HG02973 (cell line): Measurements from ENCODE around the gene TMPRSS13.

Experiments used
- ATAC-seq: cut with Tn5 transposase; IDR thresholded peaks from one replicate; pipeline ENCODE4 v1.9.1; 2021; ENCODE audit warnings: moderate library complexity; ENCODE audit not compliant: unreplicated experiment

The TMPRSS13 gene

GRCh38 chr11:117900121-117900648 is 29.0 kb downstream of the TMPRSS13 start:
- peak; percentile 67 for ATAC-seq

DNA sequence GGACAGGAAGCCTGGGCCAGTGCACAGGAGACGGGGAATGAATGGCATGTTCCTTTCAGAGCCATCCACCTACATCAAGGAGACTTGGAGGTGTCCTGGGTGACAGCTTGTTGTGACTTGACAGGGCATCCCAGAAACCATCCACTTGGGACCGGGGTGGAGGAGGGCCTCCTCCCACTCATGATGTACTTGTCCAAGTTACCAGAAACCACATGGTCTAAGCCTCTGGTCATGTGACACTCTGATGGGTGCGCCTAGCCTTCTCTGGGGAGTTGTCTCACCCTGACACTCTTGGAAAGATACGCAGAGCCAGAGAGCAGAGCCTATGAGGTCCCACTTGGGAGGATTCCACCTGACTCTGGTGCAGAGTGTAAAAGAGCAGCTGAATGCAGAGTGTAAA is 31.1 kb downstream of the TMPRSS13 start:
- ATAC-seq = no peak

- ATAC-seq = no peak
These were observed 36.6 kb downstream of the TMPRSS13 start for GRCh38 chr11:117892651-117893050.

DNA sequence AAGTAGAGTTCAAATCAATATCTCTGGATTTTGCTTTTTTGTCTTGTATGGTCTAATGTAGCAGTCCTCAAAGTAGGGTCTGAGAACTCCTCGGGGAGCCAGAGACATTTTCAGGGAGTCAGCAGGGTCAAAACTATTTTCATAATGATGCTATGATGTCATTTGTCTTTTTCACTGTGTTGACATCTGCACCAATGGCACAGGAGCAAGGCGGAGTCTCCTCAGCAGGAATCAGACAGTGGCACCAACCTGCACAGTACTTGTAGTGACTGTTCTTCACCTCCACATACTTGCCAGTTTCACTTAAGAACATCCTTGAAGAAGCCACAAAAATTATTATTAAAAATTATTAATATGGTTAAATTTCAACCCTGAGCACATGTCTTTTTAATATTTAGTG is 37.8 kb downstream of the TMPRSS13 start:
- no peak for ATAC-seq

DNA sequence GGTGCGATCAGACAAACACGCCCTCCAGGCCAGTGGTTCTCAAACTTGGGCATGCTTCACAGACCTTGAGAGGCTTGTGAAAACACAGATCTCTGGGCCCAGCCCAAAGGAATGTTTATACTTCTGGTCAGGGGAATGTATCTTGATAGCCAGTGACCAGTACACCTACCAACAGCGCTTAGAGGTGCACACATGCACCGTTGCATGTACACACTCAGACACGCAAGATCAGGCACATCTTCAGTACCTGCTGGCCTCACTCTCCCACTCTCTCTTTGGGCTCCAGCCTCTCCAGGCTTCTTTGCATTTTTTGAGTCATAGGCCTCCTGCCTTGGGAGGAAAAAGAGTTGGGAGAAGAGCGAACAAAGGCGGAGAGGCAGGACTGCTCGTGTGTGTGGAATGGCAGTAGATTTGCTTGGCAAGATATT is 41.0 kb downstream of the TMPRSS13 start:
- no peak for ATAC-seq

DNA sequence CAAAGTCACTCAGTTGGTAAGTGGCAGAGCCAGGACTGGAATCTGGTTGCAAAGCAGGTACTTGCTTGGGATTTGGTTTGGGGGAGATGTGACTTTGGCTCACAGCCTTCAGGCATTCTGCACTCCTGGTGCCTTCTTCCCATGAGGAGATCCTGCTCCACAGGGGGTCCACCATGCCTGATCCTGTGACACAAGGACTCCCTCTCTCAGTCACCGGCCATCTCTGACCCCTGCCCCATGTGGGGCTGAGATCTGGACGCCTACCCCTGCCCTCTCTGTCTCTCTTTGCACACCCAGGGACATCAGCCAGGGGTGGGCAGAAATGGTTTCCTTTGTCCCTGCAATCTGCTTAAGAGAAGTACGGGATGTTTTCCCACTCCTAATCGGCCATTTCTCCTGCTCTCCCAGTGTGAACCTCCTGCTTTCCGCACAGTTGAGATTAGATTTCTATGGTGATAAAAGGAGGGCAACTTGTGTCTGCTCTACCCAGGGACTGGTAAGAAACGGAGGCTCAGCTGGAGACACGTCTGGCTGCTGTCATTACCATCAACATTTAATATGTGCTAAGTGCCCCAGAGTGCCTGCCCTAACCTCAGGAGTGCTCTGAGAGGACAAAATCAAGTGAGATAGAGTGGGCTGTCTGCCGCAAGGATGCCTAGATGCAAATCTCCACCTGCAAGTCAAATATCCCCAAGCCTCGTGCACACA is 41.6 kb downstream of the TMPRSS13 start:
- ATAC-seq = no peak

DNA sequence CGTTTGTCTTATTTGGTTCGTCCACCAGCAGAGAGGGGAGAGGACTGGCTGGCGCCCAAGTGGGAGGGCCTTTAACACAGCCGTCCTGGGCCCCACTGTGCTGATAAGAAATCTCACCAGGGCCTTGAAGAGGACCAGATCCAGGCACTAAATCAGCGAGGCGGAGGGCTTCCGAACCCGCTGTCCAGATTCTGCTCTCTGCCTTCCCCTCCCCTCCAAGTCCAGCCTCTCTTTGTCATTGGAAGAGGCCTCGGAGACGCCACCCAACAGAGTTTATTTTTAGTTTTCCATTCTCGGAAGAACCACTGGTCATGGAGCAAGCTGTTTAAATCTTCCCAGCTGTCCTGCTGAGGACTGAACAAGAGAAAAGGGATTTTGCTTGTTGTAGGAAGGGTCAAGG is 43.4 kb downstream of the TMPRSS13 start:
- no peak for ATAC-seq

- no peak for ATAC-seq
These were observed 44.2 kb downstream of the TMPRSS13 start for GRCh38 chr11:117884994-117885393.

GRCh38 chr11:117883063-117883462 is 46.1 kb downstream of the TMPRSS13 start:
- ATAC-seq = no peak

GRCh38 chr11:117882311-117882905 is 46.8 kb downstream of the TMPRSS13 start:
- no peak for ATAC-seq

GRCh38 chr11:117881217-117881616 is 48.0 kb downstream of the TMPRSS13 start:
- no peak for ATAC-seq

- ATAC-seq = no peak
These were observed 49.4 kb downstream of the TMPRSS13 start for GRCh38 chr11:117879516-117880480.

DNA sequence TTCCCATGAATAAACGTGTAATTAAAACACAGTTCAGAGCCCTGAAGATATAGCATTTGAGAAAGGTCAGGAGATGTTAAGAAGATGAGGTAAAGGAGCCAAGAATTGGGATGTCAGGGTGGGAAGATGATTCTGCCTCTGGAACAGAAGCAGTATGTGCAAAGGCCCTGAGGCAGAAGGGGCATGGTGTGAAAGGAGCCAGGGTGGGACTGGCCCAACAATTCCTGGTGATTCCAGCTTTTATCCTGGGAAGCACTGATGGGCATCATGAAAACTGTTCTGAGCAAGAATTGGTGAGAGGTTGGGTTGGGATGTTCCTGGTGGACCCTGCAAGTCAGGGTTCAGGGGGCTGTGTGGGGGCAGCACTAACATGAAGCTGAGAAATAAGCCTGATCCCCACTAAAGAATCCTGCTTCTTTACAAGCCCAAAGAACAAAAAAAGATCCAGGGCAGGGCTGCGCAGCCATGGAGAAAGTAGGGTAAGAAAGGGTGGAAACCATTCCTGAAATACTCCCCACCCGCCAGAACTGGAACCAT is 50.2 kb downstream of the TMPRSS13 start:
- ATAC-seq = no peak

DNA sequence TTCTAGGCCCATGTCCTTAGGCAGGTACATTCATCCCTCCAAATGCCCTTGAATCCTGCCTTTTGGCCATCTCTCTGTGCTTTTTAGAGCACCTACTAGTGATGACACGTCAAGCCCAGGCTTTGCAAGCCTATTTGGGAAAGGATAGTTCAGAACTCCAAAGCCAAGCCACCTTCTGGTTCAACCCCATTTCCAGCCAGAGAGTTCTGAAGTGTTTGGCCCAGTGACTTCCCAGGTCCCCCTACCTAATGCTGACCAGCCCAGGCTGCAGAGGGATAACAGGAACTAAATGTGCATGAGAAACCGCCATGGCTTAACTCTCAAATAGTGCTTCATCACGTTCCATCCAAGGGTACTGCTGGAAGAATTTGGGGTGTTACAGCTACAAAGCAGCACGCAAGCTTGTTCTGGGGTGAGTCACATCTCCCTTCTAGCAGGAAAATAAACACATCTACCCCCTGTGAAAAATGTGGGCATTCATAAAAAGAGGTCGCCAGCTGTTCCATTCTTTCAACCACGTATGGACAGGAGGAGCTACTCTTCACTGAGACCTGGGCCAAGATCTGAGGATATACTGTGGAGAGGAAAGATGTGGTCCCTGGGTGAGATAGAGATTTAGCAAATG is 50.8 kb downstream of the TMPRSS13 start:
- ATAC-seq = no peak

DNA sequence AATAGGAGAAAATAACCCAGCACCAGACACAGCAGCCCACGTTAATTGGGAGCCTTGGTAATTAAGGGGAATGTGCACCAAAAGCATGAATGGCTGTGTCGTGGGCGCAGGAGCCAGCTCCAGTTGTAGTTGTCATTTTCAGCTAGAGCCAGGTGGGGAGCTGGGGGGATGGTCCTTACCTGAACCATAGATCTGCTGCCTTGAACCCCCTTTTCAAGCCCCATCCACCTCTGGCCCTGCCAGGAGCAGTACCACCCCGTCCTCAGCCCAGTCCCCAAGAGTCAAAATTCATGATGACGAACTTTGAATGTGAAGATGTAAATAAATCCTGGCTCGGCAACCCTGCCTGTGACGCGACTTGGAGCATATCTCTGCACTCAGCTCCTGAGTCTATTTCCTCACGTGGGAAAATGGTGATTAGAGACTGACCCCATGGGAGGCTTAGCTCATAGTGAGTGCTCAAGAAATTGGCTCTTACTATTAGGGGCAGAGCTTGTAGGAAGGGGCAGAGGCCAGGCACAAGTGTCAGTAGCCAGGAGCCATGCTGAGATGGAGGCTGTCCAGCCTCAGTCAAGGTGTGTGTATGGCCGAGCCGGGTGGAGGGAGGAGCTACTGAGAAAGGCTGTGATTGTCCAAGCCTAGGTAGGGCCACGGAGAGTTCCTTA is 52.0 kb downstream of the TMPRSS13 start:
- ATAC-seq = no peak

DNA sequence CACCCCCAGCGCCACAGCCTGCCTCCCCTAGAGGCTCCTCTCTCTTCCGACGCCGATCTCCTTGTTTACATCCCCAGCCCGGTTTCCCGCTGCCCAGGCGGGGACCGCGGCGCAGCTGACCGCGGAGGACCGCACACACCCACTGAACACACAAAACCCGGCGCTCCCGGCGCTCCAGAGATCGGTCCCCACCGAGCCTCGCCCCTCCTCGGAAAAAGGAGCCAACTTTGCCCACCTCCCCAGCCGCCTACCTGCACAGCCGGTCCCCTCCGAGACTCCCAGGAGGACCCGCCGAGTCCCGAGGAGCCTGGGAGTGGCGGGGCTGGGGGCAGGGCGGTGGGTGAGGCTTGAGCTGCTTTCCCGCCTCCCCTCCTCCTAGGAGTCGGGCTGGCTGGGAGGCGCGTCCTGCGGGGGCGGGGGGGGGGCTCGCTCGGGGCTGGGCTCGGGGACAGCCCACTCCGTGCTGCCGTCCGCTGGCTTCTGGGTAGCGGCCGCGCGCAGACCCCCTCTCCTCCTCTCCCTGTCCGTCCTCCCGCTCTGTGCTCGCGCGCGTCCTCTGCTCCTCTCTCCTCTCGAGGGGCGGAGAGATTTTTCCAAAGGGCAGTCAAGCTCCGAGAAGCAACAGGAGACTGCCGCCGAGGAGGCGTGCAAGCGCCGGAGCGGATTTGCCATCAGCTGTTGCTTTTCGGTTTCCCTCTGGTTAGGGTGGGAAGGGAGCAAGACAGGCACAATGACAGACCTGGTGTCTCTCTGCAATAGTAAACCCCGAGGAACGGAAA is 52.7 kb downstream of the TMPRSS13 start, which contains the start of gene FXYD6:
Gene FXYD6, minus strand, starts transcription at position 318 of the 779 bp plus-strand sequence. CDS start 33,882 bp downstream, outside the sequence.
- no peak for ATAC-seq

DNA sequence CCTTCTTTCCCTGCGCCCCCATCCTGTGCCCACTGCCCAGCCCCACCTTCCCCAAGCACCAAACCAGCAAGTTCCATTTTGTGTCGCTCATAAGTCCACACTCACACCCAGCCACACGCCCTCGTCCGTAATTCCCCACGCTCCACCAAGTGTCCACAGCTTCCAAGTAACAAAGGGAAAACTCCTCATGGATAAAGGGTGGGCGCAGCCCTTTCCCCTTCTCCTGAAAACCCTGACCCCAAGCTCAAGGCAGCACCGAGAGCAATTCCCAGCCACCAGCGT is 53.2 kb downstream of the TMPRSS13 start:
- no peak for ATAC-seq

- no peak for ATAC-seq
These were observed 53.7 kb downstream of the TMPRSS13 start for GRCh38 chr11:117875382-117876058.

- no peak for ATAC-seq
These were observed 54.3 kb downstream of the TMPRSS13 start for GRCh38 chr11:117874910-117875381.
